Adrenal gland (tissue), 12 donors: ENCODE results near the gene RUBCN. TPM values are rescaled to one million over a fixed set of nuclear protein-coding genes. Genes with fewer than 3 reads are reported as not detected.

ENCODE experiments used
- microRNA counts, 2 donors: library from miRNA; unstranded; fragments of <30 nt; microRNA quantifications; one replicate each; lab custom pipeline; 2016
- polyA plus RNA-seq, 3 donors: library from polyadenylated mRNA; stranded (reverse); fragments of 200-250 nt in 2 of 3; fragments of 350-450 nt in 1 of 3; fragmentation: Illumina TruSeq in 1 of 3; extraction: RNeasy Lipid Tissue Mini Kit (QIAGEN cat#74804) in 1 of 3; gene quantifications; one replicate each; pipeline ENCODE4 v1.2.3, GENCODE V29; 2013 to 2014
- total RNA-seq, 9 donors: library from RNA; depleted of rRNA in 4 of 9; stranded (reverse); fragments of >200 nt in 4 of 9; fragments of 120-200 nt in 1 of 9; fragmentation: NEBNext Ultra II Directional in 1 of 9; extraction: Animal tissue kit (Norgen Biotek cat#: 25700) in 1 of 9; gene quantifications; one replicate each; pipeline versions ENCODE4 v1.1.0 to v1.2.4, GENCODE V29; 2013 to 2023
- donor health status: healthy with polysubstance abuse.
- donor health status: Bipolar disorder and iron deficiency.
- donor health status: DM: yes; HTN: yes; CAD: no.
- donor health status: DM: no; HTN: no; CAD: no.
- donor health status: DM: no; HTN: no; CAD: no.
- donor health status: DM: yes; HTN: yes; CAD: no.

RUBCN gene
- total and polyA plus RNA-seq, 12 donors: 7.7 to 43.8 (median 21.3) TPM

MicroRNAs within 50 kb of the gene (microRNA counts, 767-probe panel; counts per million panel counts)
- microRNA hsa-miR-922 (lab: Ali Mortazavi, UCI): 0 counts per million in 2 donors

Other genes with a start within 250 kb of the RUBCN start
- 10 to 100 TPM in 5 of 9 donors, 1 to 10 TPM in 4; 5.7 to 31.1 (median 11.0) TPM for gene BDH1, start 180.9 kb downstream of the RUBCN start, total RNA-seq
- 10 to 100 TPM in 2 of 3 donors, 1 to 10 TPM in 1; 6.0 to 19.7 (median 12.0) TPM for gene BDH1, start 180.9 kb downstream of the RUBCN start, polyA plus RNA-seq
- 10 to 100 TPM; 12.5 to 62.3 (median 48.2) TPM for gene FYTTD1, start 13.0 kb upstream of the RUBCN start, total RNA-seq
- gene FYTTD1, start 13.0 kb upstream of the RUBCN start, polyA plus RNA-seq: 10 to 100 TPM; 10.1 to 70.4 (median 12.3) TPM
- gene LRCH3, start 54.4 kb upstream of the RUBCN start, total RNA-seq: 10 to 100 TPM; 28.6 to 54.9 (median 42.8) TPM
- 10 to 100 TPM in 1 of 3 donors, 1 to 10 TPM in 2; 7.4 to 39.2 (median 9.7) TPM for gene LRCH3, start 54.4 kb upstream of the RUBCN start, polyA plus RNA-seq
- 1,000 to 10,000 TPM in 5 of 9 donors, 100 to 1,000 TPM in 4; 564 to 1,614 (median 1,018) TPM for gene RPL35A, start 213.3 kb upstream of the RUBCN start, total RNA-seq
- gene RPL35A, start 213.3 kb upstream of the RUBCN start, polyA plus RNA-seq: 1,000 to 10,000 TPM in 2 of 3 donors, 100 to 1,000 TPM in 1; 944 to 1,561 (median 1,277) TPM
- 10 to 100 TPM in 2 of 9 donors, 1 to 10 TPM in 7; 3.0 to 11.2 (median 6.6) TPM for gene LMLN, start 223.3 kb upstream of the RUBCN start, total RNA-seq
- 1 to 10 TPM; 3.3 to 6.7 (median 3.6) TPM for gene LMLN, start 223.3 kb upstream of the RUBCN start, polyA plus RNA-seq